Fibroblast of lung (primary cell): Measurements from ENCODE around the gene NCF4. TPM values are rescaled to one million over a fixed set of nuclear protein-coding genes. Genes with fewer than 3 reads are reported as not detected.

Source experiments
- DNase-seq, 2 donors: peaks; one replicate each; pipeline versions ENCODE4 v3.0.0 to v3.0.0-alpha.2; 2010; ENCODE audit warnings: low read depth in 2 of 2
- H2AFZ ChIP-seq: 2 replicates; pipeline ENCODE4 v1.5.1; 2012; ENCODE audit warnings: low read length, control low read depth, inconsistent platforms
- H3K27ac ChIP-seq: 2 replicates; pipeline ENCODE4 v1.5.1; 2011; ENCODE audit warnings: low read length, control low read depth; ENCODE audit not compliant: insufficient read depth
- H3K27me3 ChIP-seq: 2 replicates; pipeline ENCODE4 v1.5.1; 2011; ENCODE audit warnings: mild to moderate bottlenecking, low read length; ENCODE audit not compliant: control insufficient read depth, insufficient read depth
- H3K36me3 ChIP-seq: 2 replicates; pipeline ENCODE4 v1.5.1; 2011; ENCODE audit warnings: low read length; ENCODE audit not compliant: control insufficient read depth, insufficient read depth
- H3K4me1 ChIP-seq: 2 replicates; pipeline ENCODE4 v1.5.1; 2011; ENCODE audit warnings: low read length; ENCODE audit not compliant: control insufficient read depth, insufficient read depth; ENCODE audit errors: extremely low read depth
- H3K4me2 ChIP-seq: 2 replicates; pipeline ENCODE4 v1.5.1; 2011; ENCODE audit warnings: low read length, control low read depth; ENCODE audit not compliant: insufficient read depth; ENCODE audit errors: extremely low read depth
- H3K4me3 ChIP-seq, 4 experiments: fragments of 200-600 bp in 1 of 4; sonication (generic) in 1 of 4; replicated peaks in 1 of 4; 2 replicates each; pipeline ENCODE4 v1.5.1; 2011 to 2016; ENCODE audit warnings: low read length in 4 of 4, low read depth in 3 of 4, mild to moderate bottlenecking in 3 of 4, control low read depth in 2 of 4, inconsistent platforms in 1 of 4, mixed read lengths in 1 of 4; ENCODE audit not compliant: insufficient read depth in 1 of 4; ENCODE audit errors: control extremely low read depth in 1 of 4
- H3K79me2 ChIP-seq: 2 replicates; pipeline ENCODE4 v1.5.1; 2012; ENCODE audit warnings: mild to moderate bottlenecking, low read length, inconsistent platforms; ENCODE audit not compliant: control insufficient read depth, insufficient read depth
- H3K9ac ChIP-seq: 2 replicates; pipeline ENCODE4 v1.5.1; 2011; ENCODE audit warnings: mild to moderate bottlenecking, low read length, control low read depth; ENCODE audit not compliant: insufficient read depth
- H3K9me3 ChIP-seq: 2 replicates; pipeline ENCODE4 v1.5.1; 2012; ENCODE audit warnings: low read depth, low read length; ENCODE audit not compliant: control insufficient read depth, insufficient read depth
- H4K20me1 ChIP-seq: 2 replicates; pipeline ENCODE4 v1.5.1; 2011; ENCODE audit warnings: low read length; ENCODE audit not compliant: control insufficient read depth, insufficient read depth; ENCODE audit errors: extremely low read depth
- EZH2 ChIP-seq: IDR thresholded peaks from 2 replicates; pipeline ENCODE4 v1.5.1; 2012; ENCODE audit warnings: low read length, control low read depth, mild to moderate bottlenecking; ENCODE audit errors: missing control alignments
- polyA plus RNA-seq, 2 donors: library from polyadenylated mRNA; depleted of rRNA in 1 of 2; stranded (reverse) in 1 of 2; unstranded in 1 of 2; fragments of >200 nt; gene quantifications; 2 replicates each; pipeline ENCODE4 v1.2.1, GENCODE V29; 2011 to 2012; ENCODE audit warnings: missing spikeins in 1 of 2
- total RNA-seq: library from RNA; depleted of rRNA; stranded (reverse); fragments of >200 nt; gene quantifications from 2 replicates; pipeline ENCODE4 v1.2.1, GENCODE V29; 2014
- TF ChIP-seq, protein P1 (sequence below), 2 donors: IDR thresholded peaks in 1 of 2; conservative IDR thresholded peaks in 1 of 2; 1 replicate in 1 of 2; 2 replicates in 1 of 2; pipeline ENCODE4 v1.5.1; 2011 to 2012; ENCODE audit warnings: low read length in 2 of 2, control low read depth in 1 of 2, inconsistent platforms in 1 of 2, low read depth in 1 of 2, mild to moderate bottlenecking in 1 of 2

NCF4 gene
- total and polyA plus RNA-seq, 2 donors (not counting 1 experiment from before 2014, with no cell fraction given), result not detected

- Histone ChIP-seq H2AFZ (no peak overlapping the region), H3K4me2 (no peak overlapping the region), H3K36me3 (no peaks in the 10 kb centered on the region), H3K9ac (no peak overlapping the region), H3K79me2 (no peaks in the 10 kb centered on the region), H4K20me1 (no peaks in the 10 kb centered on the region), H3K4me1 (no peaks in the 10 kb centered on the region), H3K9me3 (no peaks in the 10 kb centered on the region), H3K27me3 (peaks cover 3% of the 10 kb centered on the region), H3K4me3 (no peak overlapping the region), H3K27ac (no peak overlapping the region)
- TF ChIP-seq, protein P1, sequence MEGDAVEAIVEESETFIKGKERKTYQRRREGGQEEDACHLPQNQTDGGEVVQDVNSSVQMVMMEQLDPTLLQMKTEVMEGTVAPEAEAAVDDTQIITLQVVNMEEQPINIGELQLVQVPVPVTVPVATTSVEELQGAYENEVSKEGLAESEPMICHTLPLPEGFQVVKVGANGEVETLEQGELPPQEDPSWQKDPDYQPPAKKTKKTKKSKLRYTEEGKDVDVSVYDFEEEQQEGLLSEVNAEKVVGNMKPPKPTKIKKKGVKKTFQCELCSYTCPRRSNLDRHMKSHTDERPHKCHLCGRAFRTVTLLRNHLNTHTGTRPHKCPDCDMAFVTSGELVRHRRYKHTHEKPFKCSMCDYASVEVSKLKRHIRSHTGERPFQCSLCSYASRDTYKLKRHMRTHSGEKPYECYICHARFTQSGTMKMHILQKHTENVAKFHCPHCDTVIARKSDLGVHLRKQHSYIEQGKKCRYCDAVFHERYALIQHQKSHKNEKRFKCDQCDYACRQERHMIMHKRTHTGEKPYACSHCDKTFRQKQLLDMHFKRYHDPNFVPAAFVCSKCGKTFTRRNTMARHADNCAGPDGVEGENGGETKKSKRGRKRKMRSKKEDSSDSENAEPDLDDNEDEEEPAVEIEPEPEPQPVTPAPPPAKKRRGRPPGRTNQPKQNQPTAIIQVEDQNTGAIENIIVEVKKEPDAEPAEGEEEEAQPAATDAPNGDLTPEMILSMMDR (conservative IDR thresholded peaks at IDR 0.05 in 1 of 2, IDR thresholded peaks at IDR 0.05 in 1 of 2; ENCODE audit: low read depth in 1 of 2, low read length in 2 of 2), result peak; percentile 55
- TF ChIP-seq EZH2, result no peak
- peak; percentile 49 to 53 for DNase-seq
These were observed 13.0 kb downstream of the NCF4 start for GRCh38 chr22:36873614-36874308.

DNA sequence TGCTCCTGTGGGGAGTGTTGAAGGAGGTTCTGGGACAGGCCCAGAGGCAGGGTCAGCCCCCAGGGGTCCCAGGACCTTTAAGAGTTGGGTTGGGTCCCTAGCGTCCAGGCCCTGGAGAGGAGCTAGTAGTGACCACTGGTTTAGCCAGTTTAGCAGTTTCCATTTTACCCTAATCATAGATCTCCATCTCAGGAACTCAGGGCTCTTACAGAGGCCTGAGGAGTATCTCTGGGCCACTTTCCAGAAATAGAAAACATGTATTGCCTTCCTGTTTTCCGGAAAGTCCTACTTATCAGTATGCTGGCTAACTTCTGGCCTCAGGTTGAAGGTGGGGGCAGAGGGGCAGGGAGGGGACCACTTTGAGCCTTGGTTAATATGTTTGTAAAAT is 13.5 kb downstream of the NCF4 start:
- TF ChIP-seq, protein P1 (conservative IDR thresholded peaks at IDR 0.05 in 1 of 2, IDR thresholded peaks at IDR 0.05 in 1 of 2; ENCODE audit: low read depth in 1 of 2, low read length in 2 of 2), result no peak
- TF ChIP-seq EZH2, result no peak
- no peak for DNase-seq
- Histone ChIP-seq H3K36me3 (no peaks in the 10 kb centered on the region), H3K9ac (no peak overlapping the region), H3K4me2 (no peak overlapping the region), H3K4me1 (no peaks in the 10 kb centered on the region), H3K27ac (no peak overlapping the region), H3K9me3 (no peaks in the 10 kb centered on the region), H3K79me2 (no peaks in the 10 kb centered on the region), H2AFZ (no peak overlapping the region), H3K4me3 (no peak overlapping the region), H3K27me3 (peaks cover 3% of the 10 kb centered on the region), H4K20me1 (no peaks in the 10 kb centered on the region)

DNA sequence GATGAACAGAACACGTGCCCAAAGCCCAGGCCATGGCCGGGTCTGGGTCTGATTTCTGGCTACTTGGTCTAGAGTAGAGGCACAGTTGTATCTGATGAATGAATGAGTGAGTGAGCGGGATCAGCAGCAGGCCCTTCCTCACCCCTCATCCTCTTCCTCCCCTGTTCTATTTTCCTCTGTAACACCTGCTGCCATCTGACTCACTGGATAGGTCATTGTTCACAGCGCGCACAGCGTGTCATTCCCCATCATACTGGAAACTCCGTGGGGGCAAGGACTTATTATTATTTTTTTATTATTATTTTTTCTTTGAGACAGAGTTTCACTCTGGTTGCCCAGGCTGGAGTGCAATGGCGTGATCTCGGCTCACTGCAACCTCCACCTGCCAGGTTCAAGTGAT is 13.9 kb downstream of the NCF4 start:
- H4K20me1 ChIP-seq, result no peaks in the 10 kb centered on the region
- no peak for DNase-seq
- no peaks in the 10 kb centered on the region for H3K4me1 ChIP-seq
- no peaks in the 10 kb centered on the region for H3K9me3 ChIP-seq
- no peaks in the 10 kb centered on the region for H3K79me2 ChIP-seq
- H3K27me3 ChIP-seq, result peaks cover 3% of the 10 kb centered on the region
- TF ChIP-seq, protein P1 (conservative IDR thresholded peaks at IDR 0.05 in 1 of 2, IDR thresholded peaks at IDR 0.05 in 1 of 2; ENCODE audit: low read depth in 1 of 2, low read length in 2 of 2), result no peak
- TF ChIP-seq EZH2, result no peak
- no peak overlapping the region for H3K9ac ChIP-seq
- no peaks in the 10 kb centered on the region for H3K36me3 ChIP-seq
- H3K4me3 ChIP-seq, result no peak overlapping the region
- H2AFZ ChIP-seq, result no peak overlapping the region
- H3K4me2 ChIP-seq, result no peak overlapping the region
- H3K27ac ChIP-seq, result no peak overlapping the region
